GM19328 (cell line): ENCODE results near the gene CCR5AS.
"Not testable (repeated sequence)": the region's sequence is repeated elsewhere in the genome, so short reads cannot be mapped to it uniquely, and the experiment has no call there.

ENCODE experiments used
- ATAC-seq: cut with Tn5 transposase; IDR thresholded peaks from one replicate; pipeline ENCODE4 v1.9.1; 2021; ENCODE audit warnings: mild to moderate bottlenecking, moderate library complexity; ENCODE audit not compliant: unreplicated experiment

CCR5AS gene

GRCh38 chr3:46406443-46406787 is 451 bp downstream of the CCR5AS start:
- ATAC-seq = no peak

GRCh38 chr3:46405301-46406019 is 1.4 kb downstream of the CCR5AS start:
- no peak for ATAC-seq

GRCh38 chr3:46402902-46403301 is 4.0 kb downstream of the CCR5AS start:
- not testable (repeated sequence) for ATAC-seq

DNA sequence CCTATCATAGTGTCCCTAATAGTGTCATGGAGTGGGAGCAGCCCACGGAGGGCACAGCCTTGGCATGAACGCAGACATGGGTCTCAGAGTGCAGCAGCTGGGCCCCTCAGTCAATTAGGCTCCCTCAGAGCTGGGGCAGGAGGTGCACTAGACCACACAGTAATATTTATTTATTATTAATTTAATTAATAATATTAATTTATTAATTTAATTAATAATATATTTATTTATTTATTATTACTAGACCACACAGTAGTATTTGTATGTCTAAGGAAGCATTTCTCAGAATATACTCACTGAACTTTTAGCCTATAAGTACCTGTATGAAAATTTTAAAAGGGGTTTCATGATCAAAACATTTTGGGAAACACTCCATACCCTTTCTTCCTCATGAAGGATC is 5.3 kb downstream of the CCR5AS start:
- no peak for ATAC-seq

- no peak for ATAC-seq
Measured at GRCh38 chr3:46400846-46401245, 6.0 kb downstream of the CCR5AS start.

DNA sequence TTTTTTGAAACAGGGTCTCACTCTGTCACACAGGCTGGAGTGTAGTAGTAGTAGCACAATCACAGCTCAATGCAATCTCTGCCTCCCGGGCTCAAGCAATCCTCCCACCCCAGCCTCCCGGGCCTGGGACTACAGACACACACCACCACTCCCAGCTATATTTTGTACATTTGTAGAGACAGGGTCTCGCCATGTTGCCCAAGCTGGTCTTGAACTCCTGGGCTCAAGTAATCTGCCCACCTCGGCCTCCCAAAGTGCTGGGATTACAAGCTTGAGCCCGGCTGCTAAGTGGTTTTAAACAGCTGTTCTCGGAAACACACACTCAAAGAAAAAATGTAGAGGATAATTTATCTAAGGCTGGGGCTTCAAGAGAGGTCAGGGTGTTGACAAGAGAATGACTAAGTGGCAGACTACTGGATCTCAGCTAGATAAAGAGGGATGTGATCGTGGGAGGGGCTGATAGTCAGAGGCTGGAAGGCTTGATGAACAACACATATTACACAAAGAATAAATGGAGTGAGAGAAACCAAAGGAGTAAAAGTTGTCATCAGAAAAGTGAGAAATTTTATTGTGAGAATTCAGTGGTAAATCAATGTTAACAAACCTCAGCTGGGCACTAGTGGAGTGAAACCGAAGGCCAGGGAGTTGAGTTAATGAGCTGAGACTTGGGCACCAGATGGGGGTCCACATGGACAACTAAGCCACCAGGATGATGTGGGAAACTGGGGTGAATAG is 6.7 kb downstream of the CCR5AS start:
- no peak for ATAC-seq

DNA sequence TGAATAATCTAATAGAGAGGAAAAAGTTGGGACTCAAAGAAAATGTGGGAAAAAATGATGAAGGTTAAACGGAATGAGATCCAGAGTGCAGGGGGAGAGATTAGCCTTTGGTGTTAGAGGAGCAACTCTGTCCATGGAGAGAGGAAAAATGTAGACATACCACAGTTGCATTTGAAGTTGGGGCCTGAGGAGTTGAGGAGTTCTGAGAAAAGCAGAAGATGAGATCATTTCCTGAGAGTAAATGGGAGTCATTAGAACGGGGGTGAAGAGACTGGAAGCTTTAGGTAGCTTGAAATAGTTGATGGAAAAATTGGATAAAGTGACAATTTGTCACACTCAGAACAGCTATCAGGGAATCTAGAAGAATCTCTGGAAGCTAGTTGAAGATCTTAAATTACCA is 7.3 kb downstream of the CCR5AS start:
- no peak for ATAC-seq

GRCh38 chr3:46399098-46399497 is 7.8 kb downstream of the CCR5AS start:
- ATAC-seq = no peak

DNA sequence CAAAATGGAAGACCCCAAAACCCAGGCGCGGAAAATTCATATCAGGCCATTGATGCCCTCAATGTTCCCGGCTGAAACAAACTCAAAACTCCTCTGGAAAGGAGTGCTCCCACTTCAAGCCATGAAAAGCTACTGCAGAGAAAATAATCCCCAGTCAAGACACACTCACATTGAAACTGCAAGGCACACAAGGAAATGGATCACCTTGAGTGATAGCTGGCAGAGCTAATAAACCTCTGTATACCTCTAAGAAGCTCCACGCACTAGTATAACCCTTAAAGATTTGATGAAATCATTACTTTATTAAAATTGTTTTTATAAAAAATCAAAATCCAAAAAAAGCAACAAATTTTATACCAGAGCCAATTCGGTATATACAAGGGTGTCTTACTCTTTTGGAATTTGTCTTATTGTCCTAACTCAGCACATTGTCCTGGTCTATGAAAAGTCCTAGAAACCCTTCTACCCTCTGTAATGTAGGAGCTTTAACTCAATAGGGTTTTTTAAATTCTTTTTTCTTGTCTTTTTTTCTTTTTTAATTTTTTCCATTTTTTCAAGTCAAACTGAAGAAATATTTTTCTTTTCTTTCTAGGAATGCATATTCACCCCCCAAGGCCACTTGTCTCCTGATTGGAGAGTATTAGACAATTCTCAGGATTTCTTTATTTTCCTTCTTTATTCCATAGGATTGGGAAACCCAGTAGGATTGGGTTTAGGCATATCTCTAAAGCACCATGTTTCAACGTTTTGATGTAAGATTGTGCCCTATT is 8.5 kb downstream of the CCR5AS start:
- no peak for ATAC-seq

DNA sequence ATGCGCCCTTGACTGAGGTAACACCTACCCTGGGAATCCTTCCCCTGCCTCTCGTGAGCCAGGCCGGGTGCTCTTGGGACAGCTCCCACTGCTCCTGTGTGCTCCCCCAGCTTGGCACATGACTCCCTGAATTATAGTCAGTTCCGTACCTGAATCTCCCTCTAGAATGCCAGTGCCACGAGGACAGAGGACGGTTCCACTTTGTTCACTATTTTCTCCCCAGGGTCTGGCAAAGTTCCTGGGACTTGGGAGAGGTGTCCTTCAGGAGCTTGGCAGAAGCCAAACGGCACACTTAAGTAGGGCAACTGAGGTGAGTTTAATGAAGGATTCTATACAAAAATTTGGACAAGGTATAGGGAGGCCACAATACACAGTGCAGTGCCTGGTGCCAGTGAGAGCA is 9.8 kb downstream of the CCR5AS start:
- no peak for ATAC-seq

DNA sequence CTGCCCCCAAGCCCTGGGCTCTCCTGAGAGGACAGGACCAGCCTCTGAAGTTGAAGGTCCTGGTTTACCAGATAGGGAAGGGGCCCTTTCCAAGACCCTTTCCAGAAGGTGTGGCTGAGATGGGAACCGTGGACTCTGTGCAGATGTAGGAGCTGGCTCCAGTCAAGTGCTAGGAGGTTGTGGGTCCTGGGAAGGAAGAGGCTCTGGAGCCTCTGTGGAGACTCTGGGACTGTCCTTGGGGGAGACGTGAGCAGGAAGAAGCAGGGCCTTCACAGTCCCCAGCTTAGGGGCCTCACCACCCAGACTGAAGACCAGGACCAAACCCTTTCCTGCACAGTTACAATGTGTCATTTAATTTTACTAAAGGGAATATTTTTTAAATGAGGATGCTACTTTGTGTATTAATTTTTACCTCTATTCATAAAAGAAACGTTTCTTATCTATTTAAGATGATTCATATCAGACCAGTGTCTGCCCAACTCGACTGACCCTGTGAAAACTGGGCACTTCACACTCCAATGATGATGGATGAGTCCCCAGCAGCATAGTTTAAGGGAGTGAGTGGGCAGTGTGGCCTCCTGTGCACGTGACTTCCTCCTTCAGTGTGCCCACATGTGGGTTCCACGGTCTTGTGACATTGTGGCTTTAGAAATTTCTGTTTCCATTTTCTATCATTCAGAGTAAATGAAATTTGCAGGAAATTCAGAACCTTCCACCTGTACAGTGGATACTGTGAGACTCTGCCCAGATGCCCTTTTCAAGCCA is 10.9 kb downstream of the CCR5AS start:
- no peak for ATAC-seq

- ATAC-seq = no peak
Measured at GRCh38 chr3:46395210-46395661, 11.6 kb downstream of the CCR5AS start.

DNA sequence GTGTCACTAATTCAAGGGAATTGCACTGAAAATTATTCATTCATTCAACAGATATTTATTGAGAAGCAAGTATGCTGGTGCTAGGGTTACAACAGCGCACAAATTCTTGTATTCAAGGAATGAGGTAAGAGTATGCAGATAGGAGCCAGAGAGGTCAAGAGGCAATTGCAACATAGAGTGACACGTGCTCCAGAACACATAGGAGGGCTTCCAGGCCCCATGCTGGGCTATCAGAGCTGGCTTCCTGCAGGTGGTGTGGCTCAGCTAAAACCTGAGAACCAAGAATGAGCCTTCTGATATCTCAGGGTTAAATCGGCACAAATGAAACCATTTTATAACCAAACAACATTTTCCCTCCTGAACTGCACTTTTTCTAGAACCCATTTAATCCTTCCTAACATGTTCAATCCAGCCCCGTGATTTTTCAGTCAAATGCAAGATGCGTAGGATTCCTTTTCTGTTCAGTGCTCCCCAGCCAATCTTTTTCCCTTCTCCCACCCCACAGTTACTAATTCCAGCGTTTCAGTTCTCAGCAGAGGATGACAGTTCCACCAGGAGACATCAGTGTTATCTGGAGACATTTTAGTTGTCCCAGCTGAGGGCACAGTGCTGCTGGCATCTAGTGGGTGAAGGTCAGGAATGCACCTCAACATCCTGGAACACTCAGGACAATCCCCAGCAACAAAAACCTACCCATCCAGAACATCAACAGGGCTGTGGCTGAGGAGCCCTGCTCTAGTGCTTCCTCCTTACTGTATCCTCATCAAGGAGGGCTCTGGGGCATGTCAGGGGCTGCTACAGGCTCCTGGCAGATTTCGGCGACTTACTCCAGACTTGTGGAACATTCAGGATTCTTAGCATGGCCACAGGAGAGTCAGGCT is 13.1 kb downstream of the CCR5AS start:
- no peak for ATAC-seq

- no peak for ATAC-seq
Measured at GRCh38 chr3:46393011-46393410, 13.9 kb downstream of the CCR5AS start.

GRCh38 chr3:46391526-46391925 is 15.3 kb downstream of the CCR5AS start:
- not testable (repeated sequence) for ATAC-seq

GRCh38 chr3:46389306-46389705 is 17.6 kb downstream of the CCR5AS start:
- no peak for ATAC-seq

DNA sequence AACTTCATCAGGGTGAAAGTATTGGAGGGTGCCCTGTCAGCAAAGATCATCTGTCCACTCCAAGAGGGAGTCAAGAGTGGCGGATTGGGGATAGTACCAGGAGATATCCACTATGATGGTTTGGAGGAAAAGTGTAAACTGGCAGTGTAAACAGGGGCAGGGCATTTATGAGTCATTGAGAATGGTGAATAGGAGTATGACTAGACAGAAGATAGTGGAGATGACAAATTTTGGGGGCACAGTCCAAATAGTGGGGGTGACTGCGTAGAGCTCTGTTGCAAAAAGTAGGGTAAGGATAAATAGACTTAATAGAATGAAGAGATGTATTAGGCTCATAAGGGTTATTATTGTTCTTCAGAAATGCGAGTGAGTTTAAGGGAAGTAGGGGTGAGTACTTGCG is 18.0 kb downstream of the CCR5AS start:
- ATAC-seq = not testable (repeated sequence)

DNA sequence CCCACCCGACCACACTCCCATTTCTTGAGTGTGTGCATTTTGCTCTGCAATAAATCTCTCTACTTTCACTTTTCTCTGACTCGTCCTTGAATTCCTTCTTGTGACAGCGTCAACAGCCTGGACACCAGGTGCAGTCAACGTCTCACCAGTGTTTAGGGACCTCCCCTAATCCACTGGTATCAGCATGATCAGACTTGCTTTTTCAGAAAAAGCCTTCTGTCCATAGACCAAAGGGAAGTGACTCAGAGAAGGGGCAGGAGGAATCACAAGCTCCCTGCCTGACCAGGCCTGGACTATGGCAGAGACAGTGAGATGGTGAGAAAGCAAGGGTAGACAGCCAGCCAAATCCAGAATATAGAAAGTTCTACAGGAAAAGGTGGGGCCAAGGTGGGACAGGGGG is 20.7 kb downstream of the CCR5AS start:
- no peak for ATAC-seq

- no peak for ATAC-seq
Measured at GRCh38 chr3:46383951-46384330, 22.9 kb downstream of the CCR5AS start.
